ENCODE results near the gene SDC4.

SDC4 gene

GRCh38 chr20:45297786-45298497 is 50.3 kb downstream of the SDC4 start:
- DNase-seq (ENCODE audit: low read depth in 2 of 2), result no peak

GRCh38 chr20:45294659-45295058 is 53.6 kb downstream of the SDC4 start:
- no peak for DNase-seq (ENCODE audit: low read depth in 2 of 2)

- no peak for DNase-seq (ENCODE audit: low read depth in 2 of 2)
Measured at GRCh38 chr20:45294003-45294368, 54.2 kb downstream of the SDC4 start.

- DNase-seq (ENCODE audit: low read depth in 2 of 2), result peak; percentile 65 to 80
Measured at GRCh38 chr20:45293041-45294002, 54.9 kb downstream of the SDC4 start.

- DNase-seq (ENCODE audit: low read depth in 2 of 2), result no peak
Measured at GRCh38 chr20:45292343-45292742, 55.9 kb downstream of the SDC4 start.

- DNase-seq (ENCODE audit: low read depth in 2 of 2), result no peak
Measured at GRCh38 chr20:45291526-45291925, 56.7 kb downstream of the SDC4 start.

- DNase-seq (ENCODE audit: low read depth in 2 of 2), result peak; percentile 51 to 52
Measured at GRCh38 chr20:45290677-45291355, 57.4 kb downstream of the SDC4 start.

- DNase-seq (ENCODE audit: low read depth in 2 of 2), result no peak
Measured at GRCh38 chr20:45289942-45290676, 58.1 kb downstream of the SDC4 start.

GRCh38 chr20:45288860-45289259 is 59.4 kb downstream of the SDC4 start:
- no peak for DNase-seq (ENCODE audit: low read depth in 2 of 2)

- no peak for DNase-seq (ENCODE audit: low read depth in 2 of 2)
Measured at GRCh38 chr20:45288376-45288775, 59.8 kb downstream of the SDC4 start.

- DNase-seq (ENCODE audit: low read depth in 2 of 2), result no peak
Measured at GRCh38 chr20:45283551-45284057, 64.6 kb downstream of the SDC4 start.

GRCh38 chr20:45282700-45283550 is 65.3 kb downstream of the SDC4 start:
- no peak for DNase-seq (ENCODE audit: low read depth in 2 of 2)

GRCh38 chr20:45279992-45280391 is 68.2 kb downstream of the SDC4 start:
- DNase-seq (ENCODE audit: low read depth in 2 of 2), result no peak

GRCh38 chr20:45275338-45275737 is 72.9 kb downstream of the SDC4 start:
- no peak for DNase-seq (ENCODE audit: low read depth in 2 of 2)

Measured in stimulated activated CD4-positive, alpha-beta T cell treated with anti-CD3 and anti-CD28 coated beads, Interleukin-15, amount 100 ng/mL, for 48 hours (primary cell).